Measurements from ENCODE around the gene KRT75. TPM values are rescaled to one million over a fixed set of nuclear protein-coding genes. Genes with fewer than 3 reads are reported as not detected.

The KRT75 gene
- total RNA-seq, 4 donors from 2014 or later, result not detected

DNA sequence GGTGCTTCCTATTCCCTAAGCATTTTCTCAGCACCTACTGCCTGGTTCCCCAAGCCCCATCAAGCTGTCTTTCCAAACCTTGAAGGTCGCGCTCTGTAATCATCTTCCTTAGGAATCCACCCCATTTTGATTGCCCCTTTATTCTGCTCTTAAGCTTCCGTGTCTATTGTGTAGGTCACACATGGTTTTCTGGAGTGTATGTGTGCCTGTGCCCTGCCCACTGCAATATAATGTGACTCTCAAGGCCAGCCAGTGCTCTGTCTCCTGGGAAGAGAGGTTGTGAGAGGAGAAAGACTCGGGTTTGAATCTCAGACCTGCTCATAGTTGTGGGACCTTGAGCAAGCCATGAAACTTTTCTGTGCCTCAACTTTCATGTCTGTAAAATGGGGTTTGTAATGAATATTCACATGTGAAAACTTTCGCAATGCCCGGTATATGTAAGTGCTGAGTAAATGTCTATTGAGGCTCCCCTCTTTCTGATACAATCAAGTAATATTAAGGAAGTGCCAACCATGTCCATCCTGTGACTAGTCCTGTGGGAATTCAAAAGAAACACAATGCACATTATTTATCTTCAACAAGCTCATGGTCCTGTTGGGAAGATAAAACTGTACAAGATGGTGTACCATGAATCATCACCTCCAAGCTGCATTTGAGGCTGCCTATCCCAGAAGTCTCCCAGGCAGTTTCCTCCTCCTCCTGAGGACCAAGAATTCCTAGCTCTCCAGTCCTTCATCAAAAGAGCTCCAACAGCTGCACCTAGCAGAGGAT, 774 bp upstream of the KRT75 start:
- WGBS, 2 donors (ENCODE audit: low coverage in 1 of 2), result 66 to 67% methylated on average over 6 of the region's 6 CpGs

DNA sequence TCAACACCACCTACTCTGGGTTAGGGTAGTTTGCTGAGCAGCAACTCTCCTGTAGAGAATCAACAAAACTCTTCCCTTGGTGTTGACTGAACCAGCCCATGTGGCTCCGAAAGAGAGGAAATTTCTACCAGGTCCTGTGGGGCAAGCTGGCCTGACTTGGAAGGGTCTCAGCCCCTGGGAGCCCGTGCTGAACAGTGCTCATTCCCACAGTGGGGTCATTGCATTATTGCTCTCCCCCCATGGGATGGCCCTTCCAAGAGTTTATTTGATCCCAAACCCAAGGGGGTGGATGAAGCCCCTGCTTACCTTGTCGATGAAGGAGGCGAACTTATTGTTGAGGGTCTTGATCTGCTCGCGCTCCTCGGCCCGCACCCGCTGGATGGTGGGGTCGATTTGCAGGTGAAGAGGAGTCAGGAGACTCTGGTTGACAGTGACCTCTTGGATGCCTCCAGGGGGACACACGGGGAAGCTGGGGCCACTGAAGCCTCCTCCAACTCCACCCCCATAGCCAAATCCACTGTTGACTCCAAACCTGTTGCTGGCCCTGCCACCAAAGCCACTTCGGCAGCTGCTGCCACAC, 580 bp downstream of the KRT75 start:
- no peak for TF ChIP-seq CTCF (IDR thresholded peaks at IDR 0.05)
- no peak for TF ChIP-seq EP300 (IDR thresholded peaks at IDR 0.05; ENCODE audit: low read depth)
- in situ Hi-C loops (cut with MboI; ENCODE audit: low pct_ligation_motif_present in 1 of 4, low pct_unique_long_range_greater_than_20kb in 1 of 4, low sequenced_read_pairs in 3 of 4) (no loop called here), intact Hi-C loops (cut with DNase I; ENCODE audit: low total_unique reads) (no loop called here)
- DNase-seq, result no peak
- no peak overlapping the region for H3K4me3 ChIP-seq
- H3K27me3 ChIP-seq, result no peaks in the 10 kb centered on the region
- no peaks in the 10 kb centered on the region for H3K9me3 ChIP-seq
- 84% methylated on average over 12 of the region's 12 CpGs; no CpG with 5 or more reads in 1 of the 2 donors for WGBS, 2 donors (ENCODE audit: low coverage in 1 of 2)
- H3K4me1 ChIP-seq, result peaks cover 0 to 16% (median 6%) of the 10 kb centered on the region in 4 donors
- H3K27ac ChIP-seq, result no peak overlapping the region
- no peaks in the 10 kb centered on the region for H3K36me3 ChIP-seq

More for the DNA sequence above, 774 bp upstream of the KRT75 start:
- intact Hi-C loops (cut with DNase I; ENCODE audit: low total_unique reads) (no loop called here), in situ Hi-C loops (cut with MboI; ENCODE audit: low pct_ligation_motif_present in 1 of 4, low pct_unique_long_range_greater_than_20kb in 1 of 4, low sequenced_read_pairs in 3 of 4) (no loop called here)
- Histone ChIP-seq H3K4me1 (peaks cover 0 to 16% (median 6%) of the 10 kb centered on the region in 4 donors), H3K4me3 (no peak overlapping the region), H3K27me3 (no peaks in the 10 kb centered on the region), H3K9me3 (no peaks in the 10 kb centered on the region), H3K27ac (no peak overlapping the region), H3K36me3 (no peaks in the 10 kb centered on the region)
- no peak for DNase-seq
- no peak for TF ChIP-seq CTCF (IDR thresholded peaks at IDR 0.05)
- TF ChIP-seq EP300 (IDR thresholded peaks at IDR 0.05; ENCODE audit: low read depth), result no peak
- no peak for TF ChIP-seq POLR2AphosphoS5 (IDR thresholded peaks at IDR 0.05)
- no peak for TF ChIP-seq POLR2A (IDR thresholded peaks at IDR 0.05)

DNA sequence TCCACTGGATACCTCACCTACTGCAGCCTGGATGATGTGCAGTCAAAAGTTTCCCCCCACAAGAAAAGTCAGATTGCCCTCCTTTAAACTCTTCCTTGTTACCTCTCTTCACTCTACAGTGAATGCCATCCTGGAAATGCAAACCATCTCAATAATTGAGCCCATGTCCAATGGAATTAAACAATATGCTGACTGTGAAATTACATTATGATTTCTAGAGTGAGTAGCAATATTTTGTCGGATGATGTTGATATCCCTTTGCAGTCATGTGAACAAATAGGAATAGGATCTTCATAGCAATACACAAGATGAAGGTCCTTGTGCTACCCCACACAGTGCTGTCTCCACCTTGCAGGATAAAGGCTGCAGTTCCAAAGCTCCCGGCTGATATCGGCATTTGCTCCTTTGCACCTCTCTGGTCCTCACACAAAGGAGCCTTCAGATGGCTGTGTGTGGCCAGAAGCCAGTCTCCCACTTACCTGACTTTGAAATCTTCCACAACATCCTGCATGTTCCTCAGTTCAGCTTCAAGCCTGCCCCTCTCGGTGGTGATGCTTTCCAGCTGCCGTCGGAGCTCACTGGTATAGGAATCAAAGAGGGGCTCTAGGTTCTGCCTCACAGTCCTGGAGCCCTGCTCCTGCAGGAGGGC, 1.5 kb downstream of the KRT75 start:
- WGBS, 2 donors (ENCODE audit: low coverage in 1 of 2), result 75 to 86% methylated on average over 1 to 6 of the region's 6 CpGs
- intact Hi-C loops (cut with DNase I; ENCODE audit: low total_unique reads) (no loop called here), in situ Hi-C loops (cut with MboI; ENCODE audit: low pct_ligation_motif_present in 1 of 4, low pct_unique_long_range_greater_than_20kb in 1 of 4, low sequenced_read_pairs in 3 of 4) (no loop called here)
- Histone ChIP-seq H3K4me1 (peaks cover 0 to 15% (median 6%) of the 10 kb centered on the region in 4 donors), H3K27ac (no peak overlapping the region), H3K27me3 (no peaks in the 10 kb centered on the region), H3K9me3 (no peaks in the 10 kb centered on the region), H3K4me3 (no peak overlapping the region), H3K36me3 (no peaks in the 10 kb centered on the region)
- no peak for DNase-seq
- TF ChIP-seq EP300 (IDR thresholded peaks at IDR 0.05; ENCODE audit: low read depth), result no peak
- TF ChIP-seq POLR2AphosphoS5 (IDR thresholded peaks at IDR 0.05), result no peak
- TF ChIP-seq CTCF (IDR thresholded peaks at IDR 0.05), result no peak

GRCh38 chr12:52428121-52428520, 6.0 kb downstream of the KRT75 start:
- H3K9me3 ChIP-seq, result no peaks in the 10 kb centered on the region
- H3K4me3 ChIP-seq, result no peak overlapping the region
- H3K4me1 ChIP-seq, result peaks cover 0 to 9% (median 4%) of the 10 kb centered on the region in 4 donors
- in situ Hi-C loops (cut with MboI; ENCODE audit: low pct_ligation_motif_present in 1 of 4, low pct_unique_long_range_greater_than_20kb in 1 of 4, low sequenced_read_pairs in 3 of 4), result no loop called here
- WGBS, 2 donors (ENCODE audit: low coverage in 1 of 2), result 90% methylated on average over 10 of the region's 10 CpGs; no CpG with 5 or more reads in 1 of the 2 donors
- no peak overlapping the region for H3K27ac ChIP-seq
- H3K36me3 ChIP-seq, result no peaks in the 10 kb centered on the region
- no peak for TF ChIP-seq POLR2A (IDR thresholded peaks at IDR 0.05)
- no peak for TF ChIP-seq POLR2AphosphoS5 (IDR thresholded peaks at IDR 0.05)
- TF ChIP-seq EP300 (IDR thresholded peaks at IDR 0.05; ENCODE audit: low read depth), result no peak
- no peak for TF ChIP-seq CTCF (IDR thresholded peaks at IDR 0.05)
- no peaks in the 10 kb centered on the region for H3K27me3 ChIP-seq
- intact Hi-C loops (cut with DNase I; ENCODE audit: low total_unique reads), result no loop called here
- DNase-seq, result no peak

Measured in transverse colon (tissue), 4 donors.